HK-2 (cell line): ENCODE measurements around the gene ARID1B.

Experiments used
- DNase-seq: peaks from one replicate; pipeline ENCODE4 v3.0.0-alpha.2; 2018; ENCODE audit not compliant: unreplicated experiment

The ARID1B gene

DNA sequence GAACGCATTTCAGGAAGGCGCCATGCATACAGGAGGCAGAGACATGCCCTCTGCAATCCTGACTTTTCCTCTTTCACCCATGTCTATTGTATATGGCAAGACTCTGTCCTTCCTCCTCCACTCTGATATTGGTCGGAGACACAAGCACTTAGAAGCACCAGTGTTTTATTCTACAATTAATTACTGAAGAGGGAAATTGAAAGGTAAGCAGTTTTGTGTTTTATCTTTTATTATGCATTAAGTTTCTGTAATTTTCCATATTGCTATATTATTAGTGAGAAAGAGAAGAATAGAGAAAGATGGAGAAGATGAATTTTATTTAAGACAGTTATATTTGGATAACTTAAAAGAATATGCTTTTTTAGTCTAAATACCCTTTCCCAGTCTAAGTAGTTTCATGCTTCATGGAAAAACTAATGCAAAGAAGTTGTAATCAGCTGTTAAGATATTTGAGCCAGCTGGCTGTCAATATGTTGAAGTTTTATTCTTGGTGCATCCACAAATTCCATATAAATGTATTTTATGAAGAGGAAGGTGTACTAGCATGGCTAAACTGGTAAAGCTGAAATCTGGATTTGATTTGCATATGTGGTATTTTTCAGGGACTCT is 13.6 kb downstream of the ARID1B start:
- no peak for DNase-seq

DNA sequence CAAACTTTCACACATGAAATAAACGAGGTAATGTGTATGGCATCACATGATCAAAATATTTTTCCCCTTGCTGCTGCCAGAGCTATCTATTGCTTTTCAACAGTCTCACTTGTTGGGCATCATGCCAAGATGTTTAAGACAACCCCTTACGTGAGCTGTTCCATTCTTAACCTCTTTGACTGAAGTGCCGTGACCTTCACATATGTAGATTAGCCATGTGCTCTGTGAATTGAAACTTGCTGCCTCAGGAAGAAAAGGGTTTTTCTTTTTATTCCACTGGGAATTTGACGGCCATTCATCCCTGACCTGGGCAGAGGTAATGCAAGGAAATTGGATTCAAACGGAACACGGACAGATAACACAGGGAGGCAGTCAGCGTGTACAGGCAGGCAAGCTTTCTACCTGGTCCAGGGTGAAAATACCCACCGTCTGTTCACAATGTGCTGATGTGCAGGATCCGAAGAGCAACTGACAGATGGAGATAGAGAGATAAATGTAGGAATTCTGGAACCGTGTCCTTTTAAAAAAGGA is 14.2 kb downstream of the ARID1B start:
- DNase-seq: no peak

DNA sequence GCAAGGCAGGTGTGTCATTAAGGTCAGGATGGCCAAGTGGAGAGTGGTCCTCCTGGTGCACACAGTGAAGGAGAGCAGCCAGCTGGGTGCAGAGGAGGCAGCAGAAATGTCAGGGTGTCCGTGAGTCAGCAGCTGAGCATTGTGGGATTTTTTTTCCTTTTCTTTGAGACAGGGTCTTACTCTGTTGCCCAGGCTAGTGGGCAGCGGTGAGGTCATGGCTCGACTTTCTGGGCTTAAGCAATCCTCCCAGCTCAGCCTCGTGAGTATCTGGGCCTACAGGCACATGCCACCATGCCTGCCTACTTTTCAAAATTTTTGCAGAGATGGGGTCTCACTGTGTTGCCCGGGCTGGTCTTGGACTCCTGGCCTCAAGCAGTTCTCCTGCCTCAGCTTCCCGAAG is 16.0 kb downstream of the ARID1B start:
- no peak for DNase-seq

DNA sequence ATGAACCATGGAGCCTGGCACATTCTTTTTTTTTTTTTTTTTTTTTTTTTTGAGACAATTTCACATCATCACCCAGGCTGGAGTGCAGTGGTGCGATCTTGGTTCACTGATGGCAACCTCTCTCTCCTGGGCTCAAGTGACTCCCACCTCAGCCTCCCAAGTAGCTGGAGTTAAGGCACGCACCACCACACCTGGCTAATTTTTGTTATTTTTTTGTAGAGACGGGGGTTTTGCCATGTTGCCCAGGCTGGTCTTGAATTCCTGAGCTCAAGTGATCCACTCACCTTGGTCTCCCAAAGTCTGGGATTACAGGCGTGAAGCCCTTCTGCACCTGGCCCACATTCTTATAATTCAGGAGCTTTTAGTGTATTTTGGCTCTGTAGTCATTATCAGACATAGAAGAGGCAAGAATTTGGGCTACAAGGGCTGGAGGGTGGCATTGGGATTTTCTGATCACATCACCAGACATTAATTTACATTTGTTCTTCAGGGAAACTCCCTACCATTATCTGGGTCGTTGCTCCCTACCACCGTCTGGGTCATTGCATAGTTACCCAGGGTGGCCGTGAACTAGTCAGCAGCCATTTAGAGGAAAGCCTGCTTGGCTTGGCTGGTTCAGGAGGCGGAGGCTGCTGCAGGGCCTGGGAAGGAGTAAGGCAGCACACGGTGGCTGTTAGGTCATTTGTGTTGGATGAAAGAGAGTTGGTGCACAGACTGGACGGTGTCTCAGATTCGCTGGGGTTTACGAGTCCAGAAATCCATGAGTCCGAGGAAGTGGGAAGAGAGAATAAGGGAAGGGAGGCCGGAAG is 17.6 kb downstream of the ARID1B start:
- peak; percentile 66 for DNase-seq

DNA sequence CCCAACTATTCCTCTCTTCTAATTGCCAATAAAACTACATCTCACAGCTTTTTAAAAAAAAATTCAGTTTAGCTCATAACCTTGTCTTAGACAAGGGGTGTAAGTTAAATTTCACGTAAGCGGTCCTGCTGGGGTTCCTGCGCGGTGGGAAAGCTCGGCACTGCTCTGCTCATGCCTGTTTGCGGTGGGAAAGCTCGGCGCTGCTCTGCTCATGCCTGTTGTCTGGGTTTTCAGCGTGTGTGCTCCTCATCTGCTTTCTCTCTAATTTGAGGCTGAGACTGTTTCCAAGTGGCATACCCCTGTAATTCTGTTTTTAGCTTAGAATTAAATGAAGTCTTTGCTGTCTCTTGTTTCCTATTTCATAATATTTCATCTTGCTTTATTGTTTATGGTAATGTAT is 18.6 kb downstream of the ARID1B start:
- peak; percentile 45 for DNase-seq

DNA sequence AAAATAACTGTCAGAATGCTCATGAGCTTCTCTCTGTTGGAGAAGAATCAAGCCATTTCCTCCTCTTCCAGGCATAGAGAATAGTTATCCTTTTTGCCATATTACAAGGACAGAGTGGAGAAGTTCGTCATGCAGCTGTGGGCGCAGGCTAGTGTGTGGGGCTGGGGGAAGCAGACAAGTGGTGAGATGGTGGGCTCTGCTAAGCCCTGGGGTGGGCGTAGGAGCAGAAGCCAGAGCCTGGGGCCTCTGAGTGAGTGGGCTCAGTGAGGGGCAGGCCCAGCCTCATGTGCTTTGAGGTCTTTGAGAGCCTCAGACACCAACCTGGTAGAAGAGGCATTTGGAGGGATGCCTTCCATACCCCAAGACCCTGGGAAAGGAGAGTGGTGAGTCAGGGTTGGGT is 19.4 kb downstream of the ARID1B start:
- DNase-seq: no peak

DNA sequence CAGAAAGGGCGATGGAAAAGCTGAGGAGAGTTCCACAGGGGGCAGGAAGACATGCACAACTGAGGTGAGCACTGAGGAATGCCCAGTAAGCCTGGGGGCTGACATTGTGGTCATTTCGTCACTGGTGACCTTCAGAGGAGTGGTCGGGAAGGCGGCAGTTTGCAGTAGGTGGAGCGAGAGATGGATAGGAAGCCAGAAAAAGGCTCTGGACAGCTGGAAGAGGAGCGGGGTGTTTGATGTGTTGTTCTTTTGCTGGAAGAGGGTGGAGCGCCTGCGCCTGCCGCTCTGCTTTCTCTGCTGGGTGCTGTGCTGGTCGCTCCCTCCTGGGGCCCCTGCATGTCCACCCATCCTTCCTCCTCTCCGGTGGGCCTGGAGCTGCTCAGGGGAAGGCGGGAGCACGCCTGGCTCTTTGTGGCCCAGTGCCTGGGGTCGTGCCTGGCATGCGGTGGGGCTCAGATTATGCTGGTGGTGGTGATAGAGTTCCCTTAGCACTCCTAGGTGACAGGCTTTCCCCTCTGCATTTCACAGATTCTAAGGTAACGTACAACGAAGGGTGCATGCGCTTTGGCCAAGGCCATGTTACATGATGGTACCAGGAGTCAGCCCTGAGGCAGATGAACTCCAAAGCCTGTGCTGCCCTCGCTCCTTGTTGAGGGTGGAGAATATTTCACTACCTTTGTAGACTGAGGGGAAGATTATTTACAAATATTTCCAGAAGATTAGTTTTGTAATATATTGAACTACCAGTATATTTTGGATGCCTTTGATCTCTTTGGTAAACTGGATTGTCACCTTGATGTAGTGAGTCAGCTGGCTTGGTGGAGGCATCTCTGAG is 20.9 kb downstream of the ARID1B start:
- no peak for DNase-seq

DNA sequence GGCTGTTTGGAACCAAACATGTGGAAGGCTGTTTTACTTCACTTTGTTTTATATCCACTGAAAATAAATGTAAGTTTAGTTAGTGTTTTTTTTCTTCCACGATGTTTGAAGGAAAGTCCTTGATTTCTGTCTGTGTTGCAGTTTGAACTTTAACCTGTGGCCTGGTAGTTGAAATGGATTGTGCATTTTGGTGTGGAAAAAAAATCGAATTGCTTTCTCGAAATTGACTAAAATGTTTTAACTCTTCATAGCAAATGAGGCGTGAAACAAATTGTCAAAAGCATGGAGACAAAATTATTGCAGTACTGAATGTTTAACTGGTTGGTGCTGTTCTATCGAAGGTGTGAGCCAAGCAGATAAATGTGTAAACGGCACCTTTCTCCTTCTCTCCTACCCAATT is 24.5 kb downstream of the ARID1B start:
- no peak for DNase-seq

DNA sequence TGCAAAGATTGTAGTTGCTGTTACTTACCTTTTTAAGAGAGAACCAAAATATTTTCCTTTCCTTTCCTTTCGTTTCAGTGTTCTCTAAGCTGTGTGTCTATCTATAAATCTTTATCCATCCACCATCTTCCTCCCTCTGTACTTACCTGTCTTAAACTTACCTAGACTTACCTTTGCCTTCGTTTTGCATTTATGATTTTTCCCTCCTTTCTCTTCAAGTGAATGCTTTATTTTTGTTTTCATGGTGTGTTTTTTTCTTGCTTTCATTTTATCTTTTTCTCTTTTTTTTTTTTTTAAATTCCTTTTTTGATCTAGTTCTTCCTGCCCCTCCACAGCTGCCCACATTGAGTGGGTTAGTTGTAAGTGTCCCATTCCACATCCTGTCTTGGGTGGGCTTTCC is 26.2 kb downstream of the ARID1B start:
- DNase-seq: no peak

DNA sequence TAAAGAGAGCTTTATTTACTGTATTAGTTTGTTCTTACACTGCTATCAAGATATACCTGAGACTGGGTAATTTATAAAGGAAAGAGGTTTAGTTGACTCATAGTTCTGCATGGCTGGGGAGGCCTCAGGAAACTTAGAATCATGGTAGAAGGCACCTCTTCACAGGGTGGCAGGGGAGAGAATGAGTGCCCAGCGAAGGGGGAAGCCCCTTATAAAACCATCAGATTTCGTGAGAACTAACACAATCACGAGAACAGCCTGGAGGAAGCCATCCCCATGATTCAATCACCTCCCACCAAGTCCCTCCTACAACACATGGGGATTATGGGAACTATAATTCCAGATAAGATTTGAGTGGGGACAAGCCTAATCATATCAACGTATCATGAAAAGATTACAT is 27.2 kb downstream of the ARID1B start:
- no peak for DNase-seq

DNA sequence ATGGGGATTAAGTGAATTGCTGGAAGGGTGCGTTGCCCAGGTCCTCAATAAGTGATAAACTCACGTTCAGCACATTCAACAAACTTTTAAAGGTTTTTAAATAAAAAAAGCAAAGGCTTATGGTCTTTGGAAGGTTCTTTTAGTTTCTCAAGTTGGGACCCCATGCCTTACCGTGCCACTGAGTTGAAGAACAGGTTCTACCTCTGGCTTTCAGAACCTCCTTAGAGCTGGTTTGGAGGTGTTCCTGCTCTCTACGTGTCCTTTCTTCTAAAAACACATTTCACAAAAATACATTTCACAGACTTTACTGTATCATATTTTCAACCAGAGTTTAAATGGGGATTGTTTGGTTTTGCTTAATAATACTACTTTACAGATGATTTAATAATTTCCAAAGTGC is 29.0 kb downstream of the ARID1B start:
- DNase-seq: no peak

DNA sequence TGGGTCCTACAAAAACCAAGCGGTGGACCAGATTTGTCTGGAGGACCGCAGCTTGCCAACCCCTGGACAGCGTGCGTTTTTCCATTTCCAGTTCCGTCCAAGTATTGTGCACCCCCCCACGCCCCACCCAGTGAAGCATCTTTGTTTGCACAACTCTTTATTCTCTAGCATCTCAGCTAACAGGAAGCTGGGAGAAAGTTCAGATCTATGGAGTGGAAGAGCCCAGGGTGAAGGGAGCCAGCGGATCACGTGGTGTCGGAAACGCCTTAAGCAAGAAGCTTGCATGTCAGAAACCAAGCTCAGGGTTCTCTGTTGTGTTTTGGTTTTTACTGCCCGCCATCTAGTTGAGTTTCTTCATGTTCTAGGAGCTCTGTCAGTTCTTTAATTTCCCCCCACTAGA is 29.9 kb downstream of the ARID1B start:
- no peak for DNase-seq

DNA sequence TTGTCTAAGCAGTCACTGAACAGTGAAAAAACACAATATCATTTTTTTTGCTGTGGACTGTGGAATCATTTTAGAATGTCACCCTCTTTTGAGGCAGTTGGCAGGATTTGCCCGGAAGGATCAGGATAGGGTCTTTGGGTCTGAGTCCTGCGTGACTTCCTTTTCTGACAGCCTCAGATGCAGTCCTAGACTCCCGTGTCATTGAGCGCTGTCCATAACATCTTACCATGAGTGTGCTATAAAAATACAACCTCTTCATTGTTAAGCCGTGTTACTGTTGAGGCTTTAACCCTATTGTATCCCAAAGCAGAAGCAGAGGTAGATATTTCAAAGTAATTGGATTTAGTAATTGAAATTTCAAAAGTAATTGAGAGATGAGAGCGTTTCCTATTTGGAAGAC is 30.6 kb downstream of the ARID1B start:
- DNase-seq: no peak

DNA sequence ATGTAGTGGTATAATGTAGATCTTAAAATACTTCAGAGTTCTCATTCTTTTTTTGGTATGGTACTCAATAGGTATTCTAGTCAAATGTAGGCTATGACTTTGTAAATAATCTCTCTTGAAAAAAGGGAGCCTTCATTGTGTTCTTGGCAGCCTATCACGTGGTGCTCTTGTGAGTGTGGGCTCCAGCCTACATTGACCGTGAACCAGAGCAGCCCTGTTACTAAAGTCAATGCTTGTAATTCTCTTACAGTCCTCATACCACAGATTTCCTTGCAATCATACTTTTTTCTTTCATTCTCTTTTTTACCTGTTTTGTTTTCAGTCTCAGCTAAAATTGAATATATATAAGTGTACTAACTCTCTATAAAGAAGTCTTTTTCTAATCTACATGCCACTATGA is 31.1 kb downstream of the ARID1B start:
- no peak for DNase-seq

DNA sequence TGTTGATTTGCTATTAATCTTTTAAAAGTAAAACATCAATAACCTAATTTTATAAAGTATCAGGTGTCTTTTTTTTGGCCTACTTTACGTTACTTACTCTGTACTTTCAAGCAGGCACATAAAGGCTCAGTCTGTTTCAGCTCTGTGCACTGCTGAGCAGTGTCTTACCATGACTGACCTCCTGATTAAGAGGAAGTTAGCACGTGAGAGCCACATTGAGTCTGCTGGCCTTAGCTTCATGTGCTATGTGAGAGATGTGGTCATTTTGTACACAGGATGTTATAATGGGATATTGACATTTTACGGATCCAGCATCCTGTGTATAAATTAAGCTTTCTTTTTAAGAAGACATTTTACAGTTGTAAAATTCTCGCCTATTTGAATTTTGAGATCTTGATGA is 31.9 kb downstream of the ARID1B start:
- no peak for DNase-seq

DNA sequence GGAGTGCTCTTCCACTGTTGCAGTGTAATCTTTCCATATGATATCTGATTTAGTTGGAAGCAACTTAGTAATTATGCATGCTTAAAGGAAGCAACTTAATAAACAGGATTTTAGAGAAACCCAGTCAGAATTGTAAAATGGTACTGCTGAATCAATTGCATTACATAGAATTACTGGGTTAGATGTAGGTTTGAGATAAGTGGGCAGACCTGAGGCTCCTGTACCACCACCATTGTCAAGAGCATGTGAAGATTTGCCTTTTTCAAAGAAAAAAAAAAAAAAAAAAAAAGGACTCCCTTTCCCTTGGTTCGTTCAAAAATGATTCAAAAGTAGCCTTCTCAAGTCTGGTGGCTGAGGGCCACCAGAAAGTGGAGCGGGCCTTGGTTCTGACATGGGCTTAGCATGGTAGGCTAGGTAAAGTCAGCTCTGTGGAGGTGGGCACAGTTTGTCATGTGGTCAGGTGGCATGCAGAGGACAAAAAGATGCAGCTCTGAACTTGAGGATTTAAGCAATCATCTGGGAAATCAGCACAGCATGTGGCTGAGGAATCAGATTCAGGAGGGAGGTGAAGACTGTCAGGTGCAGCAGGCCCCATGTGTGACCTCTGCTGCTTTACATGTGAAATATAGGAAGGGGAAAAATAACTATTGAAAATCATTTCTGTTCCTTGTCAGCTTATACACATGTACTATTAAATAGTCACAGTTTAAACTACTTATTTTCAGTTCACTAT is 32.4 kb downstream of the ARID1B start:
- DNase-seq: no peak

DNA sequence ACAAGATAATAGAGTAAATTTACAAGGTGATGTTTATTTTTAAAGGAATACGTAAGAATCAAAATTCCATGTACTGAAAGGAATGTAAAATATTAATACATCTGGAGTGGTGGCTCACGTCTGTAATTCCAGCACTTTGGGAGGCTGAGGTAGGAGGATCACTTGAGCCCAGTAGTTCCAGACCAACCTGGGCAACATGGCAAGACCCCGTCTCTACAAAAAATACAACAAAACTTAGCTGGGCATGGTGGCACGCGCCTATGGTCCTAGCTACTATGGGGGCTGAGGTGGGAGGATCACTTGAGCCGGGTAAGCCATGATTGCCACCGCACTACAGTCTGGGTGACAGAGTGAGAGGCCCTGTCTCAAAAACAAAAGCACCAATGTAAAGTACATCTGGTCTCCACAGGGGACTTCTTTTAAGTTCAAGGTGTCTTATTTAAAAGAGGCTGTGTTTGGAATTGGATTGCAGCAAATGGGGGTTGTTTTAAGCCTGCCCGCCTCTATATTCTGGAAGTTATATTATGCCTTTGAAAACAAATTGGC is 36.9 kb downstream of the ARID1B start:
- no peak for DNase-seq

DNA sequence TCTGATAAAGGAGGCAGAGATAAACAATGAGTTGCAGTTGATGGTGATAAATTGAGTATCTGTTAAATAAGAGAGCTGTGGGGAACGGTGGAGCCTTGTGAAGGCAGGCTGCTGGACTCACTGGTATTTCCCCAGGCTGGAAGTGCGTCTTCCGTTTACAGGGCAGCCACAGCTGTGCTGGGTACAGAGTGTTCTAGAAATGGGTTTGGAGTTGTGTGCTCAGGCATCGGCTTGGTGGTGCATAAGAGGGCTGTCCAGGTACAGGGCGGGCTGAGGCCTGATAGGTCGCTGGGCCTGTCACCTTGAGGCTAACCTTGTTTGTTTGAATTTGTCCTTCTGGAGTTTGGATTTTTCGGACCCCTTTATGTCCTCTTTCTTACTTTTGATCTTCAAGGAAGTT is 39.3 kb downstream of the ARID1B start:
- no peak for DNase-seq

DNA sequence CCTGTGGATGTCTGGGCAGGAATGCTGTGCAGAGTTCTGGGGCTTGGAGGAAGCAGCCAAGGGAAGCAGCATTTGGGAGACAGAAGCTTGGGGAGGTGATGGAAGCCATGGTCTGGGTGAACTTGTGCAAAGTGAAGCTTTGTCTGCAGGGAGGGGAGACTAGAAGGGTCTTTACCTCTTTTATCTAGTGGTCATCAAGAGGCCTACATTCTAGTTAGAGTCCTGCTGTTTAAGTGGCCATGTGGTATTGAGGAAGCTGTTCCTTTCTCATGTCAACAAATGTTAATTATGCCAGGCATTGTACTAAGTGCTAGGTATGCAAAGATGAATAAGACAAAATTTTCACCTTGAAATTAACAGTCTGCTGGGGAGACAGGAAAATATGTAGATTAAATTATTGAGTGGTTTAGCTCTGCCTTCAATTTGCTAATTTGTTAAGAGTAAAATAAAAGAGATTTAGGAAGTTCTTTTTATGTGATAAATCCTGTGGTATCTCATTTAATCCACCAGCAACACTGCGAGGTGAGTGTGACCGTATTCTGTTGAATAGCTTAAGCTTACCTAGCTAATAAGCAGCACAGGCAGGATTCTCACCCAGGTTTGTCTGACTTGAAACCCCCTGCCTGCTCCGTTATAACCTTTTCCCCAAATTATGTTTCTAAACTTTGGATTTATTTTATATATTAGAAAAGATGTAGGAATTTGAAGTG is 43.1 kb downstream of the ARID1B start:
- no peak for DNase-seq

DNA sequence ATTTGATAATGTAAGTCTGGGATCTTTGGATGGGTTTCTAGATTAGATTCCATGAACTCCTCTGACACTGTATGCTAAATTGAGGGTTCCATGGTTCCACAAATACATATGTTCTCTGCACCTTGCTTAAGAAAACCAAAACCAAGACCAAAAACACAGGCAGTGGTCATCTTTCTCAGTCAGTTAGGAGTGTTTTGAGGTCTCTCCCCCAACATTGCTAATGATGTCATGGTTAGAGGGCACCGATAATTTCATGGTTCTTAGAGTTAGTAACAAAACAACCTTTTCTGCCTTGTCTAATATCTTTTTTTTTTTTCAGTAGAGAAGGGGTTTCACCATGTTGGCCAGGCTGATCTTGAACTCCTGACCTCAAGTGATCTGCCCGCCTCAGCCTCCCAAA is 44.5 kb downstream of the ARID1B start:
- DNase-seq: no peak

DNA sequence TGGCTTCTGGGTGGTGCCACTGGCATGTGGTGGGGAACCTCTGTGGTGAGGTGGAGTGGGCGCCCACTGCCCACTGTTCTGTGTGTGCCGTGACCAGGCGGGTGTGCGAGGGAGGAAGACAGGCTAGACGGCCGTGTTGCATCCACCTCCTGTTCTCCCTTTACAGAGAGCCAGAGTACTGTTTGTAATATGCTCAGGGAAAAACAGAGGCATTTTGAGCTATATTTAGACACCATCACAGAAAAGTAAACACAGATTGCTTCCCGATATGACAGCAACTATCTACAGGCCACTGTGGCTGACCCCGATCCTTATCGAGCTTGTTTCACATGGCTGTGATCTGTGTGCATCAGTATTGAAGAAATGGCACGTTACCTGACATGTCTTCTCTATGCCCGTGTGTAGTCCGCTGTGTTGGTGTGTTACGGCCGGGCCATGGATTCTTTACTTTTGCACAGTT is 45.6 kb downstream of the ARID1B start:
- DNase-seq: no peak
